SJCRH30 (cell line): ENCODE data around the gene HOXA7. TPM values are rescaled to one million over a fixed set of nuclear protein-coding genes. Genes with fewer than 3 reads are reported as not detected.

Experiments
- DNase-seq, 2 experiments: peaks; one replicate each; pipeline ENCODE4 v3.0.0-alpha.2; 2015 to 2020
- H3K27ac ChIP-seq: fragments of 250-450 bp; sonication (Bioruptor Pico); 2 replicates; pipeline ENCODE4 v1.5.1; 2020; ENCODE audit warnings: mild to moderate bottlenecking, moderate library complexity
- H3K27me3 ChIP-seq: fragments of 250-450 bp; sonication (Bioruptor Pico); 2 replicates; pipeline ENCODE4 v1.5.1; 2020; ENCODE audit warnings: mild to moderate bottlenecking, moderate library complexity
- H3K36me3 ChIP-seq: fragments of 250-450 bp; sonication (Bioruptor Pico); 2 replicates; pipeline ENCODE4 v1.5.1; 2020; ENCODE audit warnings: mild to moderate bottlenecking, moderate library complexity
- H3K4me1 ChIP-seq: fragments of 250-450 bp; sonication (Bioruptor Pico); 2 replicates; pipeline ENCODE4 v1.5.1; 2020; ENCODE audit warnings: mild to moderate bottlenecking, moderate library complexity
- H3K4me3 ChIP-seq: fragments of 250-450 bp; sonication (Bioruptor Pico); 2 replicates; pipeline ENCODE4 v1.5.1; 2020; ENCODE audit warnings: mild to moderate bottlenecking, moderate library complexity
- H3K9me3 ChIP-seq: fragments of 250-450 bp; sonication (Bioruptor Pico); replicated peaks from 2 replicates; pipeline ENCODE4 v1.5.1; 2020; ENCODE audit warnings: mild to moderate bottlenecking, moderate library complexity
- total RNA-seq: library from RNA; depleted of rRNA; stranded (reverse); fragments of >200 nt; shearing (Covaris generic); gene quantifications from 2 replicates; pipeline ENCODE4 v1.2.3, GENCODE V29; 2014

HOXA7 gene
- total RNA-seq, 1 experiment from 2014 or later, result 40.4 TPM

DNA sequence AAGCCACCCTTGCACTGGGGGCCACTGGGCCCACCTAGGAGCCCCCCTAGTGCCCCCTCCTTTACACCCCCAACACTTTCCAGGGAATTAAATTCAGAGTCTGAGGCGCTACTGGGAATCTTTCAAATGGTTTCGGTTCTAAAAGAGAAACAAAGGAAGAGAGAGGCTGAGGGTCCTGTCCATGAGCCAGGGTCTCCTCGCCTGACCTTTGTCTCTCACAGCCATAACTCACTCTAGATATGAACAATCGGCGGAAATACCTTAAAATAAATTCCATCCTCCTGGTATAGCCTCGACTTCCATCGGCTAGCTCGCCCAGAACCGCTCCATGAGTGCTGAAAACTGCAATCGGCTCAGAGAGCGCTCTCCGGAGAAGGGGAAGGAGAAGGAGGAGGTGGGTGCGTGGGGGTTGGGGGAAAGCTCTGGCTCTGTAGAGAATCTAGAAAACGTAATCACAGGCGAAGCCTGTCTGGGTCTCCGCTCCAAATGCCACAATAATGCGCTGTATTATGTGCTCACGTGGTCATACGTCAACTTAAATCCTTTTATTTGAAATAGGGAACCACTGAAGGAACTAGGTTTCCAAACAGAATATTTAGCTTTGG, 38.5 kb downstream of the HOXA7 start:
- Histone ChIP-seq H3K27me3 (no peaks in the 10 kb centered on the region), H3K27ac (no peak overlapping the region), H3K36me3 (no peaks in the 10 kb centered on the region), H3K4me3 (no peak overlapping the region), H3K4me1 (no peaks in the 10 kb centered on the region), H3K9me3 (no peaks in the 10 kb centered on the region)
- DNase-seq, result no peak

DNA sequence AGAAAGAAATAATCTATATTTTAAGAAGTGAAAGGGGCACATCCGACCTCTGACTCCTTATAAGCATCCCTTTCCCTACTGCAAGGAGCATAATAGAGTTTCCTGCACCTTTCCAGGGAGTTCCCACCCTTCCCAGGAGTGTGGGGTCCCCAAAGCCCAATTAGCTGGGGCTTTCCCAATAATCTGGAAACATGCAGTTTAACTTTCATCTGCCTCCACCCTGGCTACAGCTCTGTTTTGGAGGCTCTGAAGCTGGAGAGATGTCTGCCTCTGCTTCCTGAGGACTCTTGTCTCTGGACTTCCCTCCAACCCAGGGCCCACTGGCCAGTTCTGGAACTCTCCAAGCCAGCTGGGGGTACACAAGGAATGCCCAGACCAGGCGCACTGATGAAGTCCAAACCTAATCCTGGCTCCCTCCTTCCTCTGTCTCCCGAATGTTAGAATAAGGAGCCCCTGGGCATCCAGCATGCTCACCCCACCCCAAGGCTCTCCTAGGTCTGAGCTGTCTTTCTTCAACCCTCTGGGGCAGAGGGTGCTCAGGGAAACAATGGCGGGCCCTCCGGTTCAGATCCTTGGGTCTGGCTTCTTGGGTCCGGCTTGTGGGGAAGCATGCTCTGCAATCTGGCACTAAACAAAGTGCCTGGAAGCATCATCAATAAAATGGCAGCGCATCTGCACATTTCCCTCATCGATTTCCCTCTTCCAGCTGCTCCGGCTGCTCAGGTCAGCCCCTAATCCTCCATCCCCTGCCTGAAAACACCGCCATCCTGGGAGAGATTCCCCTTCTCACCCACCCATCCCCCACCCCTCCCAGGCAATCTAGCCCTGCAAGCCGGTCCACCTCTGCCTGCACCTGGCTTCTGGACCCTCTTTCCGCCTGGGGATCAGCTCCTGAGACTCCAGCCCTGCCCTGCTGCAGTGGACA, 39.3 kb downstream of the HOXA7 start:
- Histone ChIP-seq H3K27me3 (no peaks in the 10 kb centered on the region), H3K9me3 (no peaks in the 10 kb centered on the region), H3K36me3 (no peaks in the 10 kb centered on the region), H3K4me1 (no peaks in the 10 kb centered on the region), H3K27ac (no peak overlapping the region), H3K4me3 (no peak overlapping the region)
- DNase-seq, result no peak

- Histone ChIP-seq H3K27ac (no peak overlapping the region), H3K27me3 (no peaks in the 10 kb centered on the region), H3K9me3 (no peaks in the 10 kb centered on the region), H3K36me3 (no peaks in the 10 kb centered on the region), H3K4me3 (no peak overlapping the region), H3K4me1 (peaks cover 9% of the 10 kb centered on the region)
- DNase-seq, result no peak
These were observed 40.2 kb downstream of the HOXA7 start for GRCh38 chr7:27116031-27116961.

DNA sequence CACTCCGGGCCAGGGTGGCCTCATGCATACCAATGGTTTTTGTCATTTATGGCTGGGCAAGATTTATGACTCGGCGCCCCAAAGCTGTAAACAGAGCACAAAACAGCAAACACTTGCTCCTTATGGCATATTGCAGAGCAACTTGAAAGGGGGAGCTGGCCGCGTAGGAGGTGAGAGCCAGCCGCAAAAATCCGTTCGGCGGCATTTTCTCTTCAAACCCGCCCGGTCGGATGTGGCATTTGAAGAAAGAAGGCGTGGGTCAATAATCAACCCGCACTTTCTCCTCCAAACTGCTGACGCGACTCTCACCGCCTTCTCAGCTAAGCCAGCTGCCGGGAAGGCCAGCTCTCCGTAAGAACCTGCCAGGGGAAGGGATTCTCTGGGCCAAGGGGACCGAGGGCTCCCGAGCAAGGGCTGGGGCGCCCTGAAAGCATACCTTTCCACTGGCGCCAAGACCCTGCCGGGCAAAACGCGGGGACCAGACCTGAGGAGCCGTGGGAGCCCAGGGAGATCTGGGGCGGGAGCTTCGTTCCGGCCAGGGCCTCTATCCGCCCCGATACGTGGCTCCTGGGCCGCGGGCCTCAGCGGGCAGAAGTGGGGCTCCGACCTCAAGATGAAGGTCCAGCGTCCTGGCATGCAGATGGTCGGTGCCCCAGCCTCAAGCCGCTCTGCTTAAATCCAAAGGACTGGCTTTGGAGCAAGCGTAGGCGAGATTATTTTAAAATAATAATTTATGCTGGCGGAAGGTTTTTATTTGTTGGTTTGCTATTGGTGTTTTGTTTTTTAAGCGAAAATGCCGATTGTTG, 41.1 kb downstream of the HOXA7 start:
- H3K27ac ChIP-seq, result no peak overlapping the region
- H3K4me1 ChIP-seq, result peaks cover 17% of the 10 kb centered on the region
- no peak overlapping the region for H3K4me3 ChIP-seq
- H3K36me3 ChIP-seq, result 0 out of 2 replicates have a peak, but pooled peaks cover 3% of the 10 kb centered on the region
- no peaks in the 10 kb centered on the region for H3K9me3 ChIP-seq
- H3K27me3 ChIP-seq, result no peaks in the 10 kb centered on the region
- no peak for DNase-seq

GRCh38 chr7:27114881-27115220, 41.6 kb downstream of the HOXA7 start:
- no peak for DNase-seq
- H3K9me3 ChIP-seq, result no peaks in the 10 kb centered on the region
- H3K4me3 ChIP-seq, result no peak overlapping the region
- H3K36me3 ChIP-seq, result peaks cover 5% of the 10 kb centered on the region; the same call in 1 of the 2 replicates
- H3K27me3 ChIP-seq, result no peaks in the 10 kb centered on the region
- peaks cover 17% of the 10 kb centered on the region for H3K4me1 ChIP-seq
- no peak overlapping the region for H3K27ac ChIP-seq

- Histone ChIP-seq H3K4me1 (peaks cover 17% of the 10 kb centered on the region), H3K4me3 (peak overlapping the region; percentile 99), H3K9me3 (no peaks in the 10 kb centered on the region), H3K27ac (peak overlapping the region; percentile 61), H3K27me3 (no peaks in the 10 kb centered on the region), H3K36me3 (peaks cover 11% of the 10 kb centered on the region)
- peak; percentile 77 to 81 for DNase-seq
These were observed 42.3 kb downstream of the HOXA7 start for GRCh38 chr7:27113991-27114769.

DNA sequence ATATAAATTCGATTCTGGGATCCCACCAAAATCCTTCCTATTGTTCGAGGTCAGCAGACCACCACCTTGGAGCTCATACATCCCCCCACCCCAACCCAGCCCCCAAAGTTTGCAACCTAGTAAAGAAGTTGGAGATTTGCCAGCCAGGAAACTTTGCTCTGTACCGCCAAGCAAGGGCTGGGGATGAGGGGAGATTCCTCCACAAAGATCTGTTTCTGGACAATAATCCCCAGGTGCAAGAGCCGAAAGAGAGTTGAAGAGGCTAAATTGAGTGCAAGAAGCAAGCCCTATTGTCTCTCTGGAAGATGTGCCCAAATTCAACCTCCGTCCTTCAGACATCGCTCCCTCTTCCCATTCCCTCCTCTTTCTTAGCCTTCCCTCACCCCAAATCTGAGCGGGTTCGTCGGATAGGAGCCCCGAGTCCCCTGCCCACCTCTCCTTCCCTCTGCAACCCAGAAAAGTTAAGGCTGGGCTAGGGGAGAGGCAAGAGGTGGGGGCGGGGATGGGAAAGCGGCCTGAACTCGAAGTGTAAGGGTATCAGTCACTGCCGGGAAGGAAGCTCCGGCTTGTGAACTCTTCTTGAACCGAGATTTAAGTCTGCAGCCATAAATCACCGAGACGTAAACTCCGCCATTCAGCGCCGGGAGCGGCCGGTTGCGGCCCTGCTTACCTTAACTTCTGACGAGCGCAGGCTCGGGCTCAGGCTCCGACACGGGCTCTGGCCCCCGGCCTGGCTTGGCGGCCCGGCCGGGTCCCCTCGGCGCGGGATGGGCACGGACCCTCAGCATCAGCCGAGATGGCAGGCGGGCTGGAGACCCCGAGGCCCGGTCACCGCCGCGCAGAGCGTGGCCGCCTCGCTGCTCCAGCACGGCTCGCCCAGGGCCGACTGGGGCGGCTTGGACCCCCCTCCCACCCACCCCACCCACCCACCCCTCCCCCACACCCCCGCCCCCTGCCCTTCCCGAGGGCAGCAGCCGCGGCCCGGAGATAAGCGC, 43.2 kb downstream of the HOXA7 start:
- Histone ChIP-seq H3K27me3 (no peaks in the 10 kb centered on the region), H3K27ac (peak overlapping the region; percentile 84), H3K4me1 (peaks cover 17% of the 10 kb centered on the region)

DNA sequence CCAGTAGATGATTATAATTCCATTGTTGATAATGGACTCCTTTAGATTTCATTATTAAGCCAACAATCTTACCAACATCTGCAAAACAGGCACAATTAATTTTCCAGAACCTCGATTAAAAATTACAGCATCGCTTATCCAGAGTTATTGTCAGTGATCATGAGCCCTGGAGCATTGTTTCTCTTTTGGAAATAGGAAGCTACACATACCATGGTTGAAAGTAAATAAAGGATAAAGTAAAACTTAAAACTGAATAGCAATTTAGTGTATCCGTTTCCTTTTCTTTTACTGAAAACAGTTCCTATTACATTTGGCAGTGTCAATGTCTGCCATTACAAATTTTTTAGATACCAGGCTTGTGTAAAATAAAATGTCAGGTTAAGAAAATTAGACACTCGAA, 44.1 kb downstream of the HOXA7 start:
- no peak for DNase-seq
- Histone ChIP-seq H3K27ac (no peak overlapping the region; the same call in 1 of the 2 replicates), H3K4me3 (peak overlapping the region; percentile 99)

More for the DNA sequence above, 43.2 kb downstream of the HOXA7 start:
- Histone ChIP-seq H3K9me3 (no peaks in the 10 kb centered on the region), H3K36me3 (peaks cover 15% of the 10 kb centered on the region), H3K4me3 (peak overlapping the region; percentile 99)
- peak; percentile 75 to 83 for DNase-seq

GRCh38 chr7:27111751-27112277, 44.7 kb downstream of the HOXA7 start:
- H3K27ac ChIP-seq, result no peak overlapping the region; the same call in 1 of the 2 replicates
- peak overlapping the region; percentile 99 for H3K4me3 ChIP-seq
- 0 out of 2 replicates have a peak, but pooled peaks cover 2% of the 10 kb centered on the region for H3K9me3 ChIP-seq
- peak in 1 of 2 experiments; percentile 18 for DNase-seq
- no peaks in the 10 kb centered on the region for H3K27me3 ChIP-seq
- peaks cover 17% of the 10 kb centered on the region for H3K4me1 ChIP-seq
- H3K36me3 ChIP-seq, result peaks cover 22% of the 10 kb centered on the region

More for the DNA sequence above, 44.1 kb downstream of the HOXA7 start:
- Histone ChIP-seq H3K27me3 (no peaks in the 10 kb centered on the region), H3K36me3 (peaks cover 17% of the 10 kb centered on the region), H3K4me1 (peaks cover 17% of the 10 kb centered on the region), H3K9me3 (no peaks in the 10 kb centered on the region)

DNA sequence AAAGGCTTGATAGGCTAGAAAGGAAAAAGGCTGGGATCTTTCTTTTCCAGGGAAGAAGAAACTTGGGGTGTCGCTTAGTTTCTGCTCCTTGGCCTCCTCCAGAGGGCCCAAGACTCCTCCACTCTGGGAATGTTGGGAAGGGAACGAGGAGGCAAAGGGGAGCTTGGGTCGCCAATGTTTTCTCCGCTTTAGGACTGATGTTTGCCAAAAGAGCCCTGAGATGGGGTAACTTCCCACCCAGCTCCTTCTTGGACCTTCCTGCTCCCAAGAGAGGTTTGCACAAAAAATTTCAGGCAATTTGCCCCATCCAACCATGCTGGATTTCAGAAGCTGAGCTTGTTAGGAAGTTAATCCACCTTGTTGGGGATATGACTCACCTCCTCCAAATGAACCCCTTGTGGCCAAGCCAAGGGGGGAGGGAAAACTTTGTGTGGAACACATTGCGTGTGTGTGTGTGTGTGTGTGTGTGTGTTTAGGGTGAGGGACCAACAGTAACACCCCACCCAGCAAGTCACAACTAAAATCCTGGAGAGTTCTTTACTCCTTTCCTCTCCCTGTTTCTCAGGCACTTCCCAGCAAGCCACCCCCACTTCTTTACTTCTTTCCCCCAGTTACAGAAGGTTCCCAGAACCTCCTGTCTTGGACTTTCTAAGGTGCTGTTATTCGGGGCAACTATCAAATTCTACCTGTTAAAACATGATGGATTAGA, 45.3 kb downstream of the HOXA7 start:
- Histone ChIP-seq H3K27me3 (no peaks in the 10 kb centered on the region), H3K36me3 (peaks cover 26% of the 10 kb centered on the region), H3K27ac (no peak overlapping the region), H3K4me3 (peak overlapping the region; percentile 99), H3K9me3 (0 out of 2 replicates have a peak, but pooled peaks cover 2% of the 10 kb centered on the region), H3K4me1 (peaks cover 17% of the 10 kb centered on the region)
- peak in 1 of 2 experiments; percentile 47 for DNase-seq

DNA sequence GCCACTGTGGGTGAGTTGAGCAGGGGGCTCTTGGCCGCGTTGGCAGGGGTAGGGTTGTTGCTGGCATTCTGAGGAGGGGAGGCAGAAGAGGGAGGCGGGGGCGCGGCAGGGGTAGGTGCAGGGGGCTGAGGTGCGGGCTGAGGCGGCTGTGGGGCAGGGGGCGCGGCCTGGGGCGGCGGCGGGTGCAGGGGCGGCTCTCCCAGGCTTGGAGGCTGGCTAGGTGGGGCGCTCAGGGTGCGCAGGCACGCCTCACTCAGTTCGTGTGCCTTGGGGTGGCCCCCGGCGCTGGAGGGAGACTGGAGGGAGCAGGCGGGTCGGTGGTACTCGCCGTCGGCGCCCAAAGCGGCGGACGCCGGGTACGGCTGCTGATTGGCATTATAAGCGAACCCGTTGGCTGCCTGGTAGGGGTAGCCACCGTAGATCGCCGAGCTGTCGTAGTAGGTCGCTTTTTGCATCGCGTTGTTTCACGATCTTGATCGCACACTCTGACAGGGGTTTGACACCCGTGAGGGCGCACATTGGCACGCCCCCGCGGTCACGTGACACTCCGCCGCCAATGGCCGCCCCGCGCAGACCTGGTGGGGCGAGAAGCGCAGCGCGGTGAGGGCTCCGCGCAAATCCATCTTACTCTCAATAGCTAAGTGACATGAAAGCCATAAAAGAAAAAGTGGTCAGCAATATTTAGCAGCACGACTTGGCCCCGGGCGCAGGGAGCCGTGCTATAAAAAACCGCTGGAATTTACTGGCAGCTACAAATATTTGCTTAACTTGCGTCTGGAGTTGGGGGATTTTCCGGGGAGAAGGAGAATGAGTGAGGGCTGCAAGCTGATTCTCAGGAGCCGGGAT, 46.1 kb downstream of the HOXA7 start:
- no peak for DNase-seq
- Histone ChIP-seq H3K9me3 (0 out of 2 replicates have a peak, but pooled peaks cover 2% of the 10 kb centered on the region), H3K4me3 (no peak overlapping the region), H3K36me3 (peaks cover 30% of the 10 kb centered on the region), H3K27me3 (no peaks in the 10 kb centered on the region), H3K4me1 (peaks cover 17% of the 10 kb centered on the region), H3K27ac (no peak overlapping the region)
